Right lobe of liver (tissue), 4 donors: ENCODE results near the gene PPM1H.

Experiments
- POLR2A ChIP-seq: fragments of 450-650 bp; IDR thresholded peaks from one replicate; pipeline ENCODE4 v1.6.1; 2017; ENCODE audit warnings: antibody characterized with exemption, mild to moderate bottlenecking
- TF ChIP-seq, protein P1 (sequence below), 4 donors: fragments of 200-600 bp in 3 of 4; fragments of 450-650 bp in 1 of 4; IDR thresholded peaks; one replicate each; pipeline versions ENCODE4 v1.5.1 to v1.8.0; 2016 to 2022; ENCODE audit warnings: antibody characterized with exemption in 4 of 4, mild to moderate bottlenecking in 2 of 4
- donor health status: DM: no; HTN: no; CAD: no.
- donor health status: DM: no; HTN: no; CAD: no.
- donor health status: DM: no; HTN: yes; CAD: no.

GRCh38 chr12:62597253-62597652 lies 337.7 kb downstream of the PPM1H start:
- TF ChIP-seq, protein P1, sequence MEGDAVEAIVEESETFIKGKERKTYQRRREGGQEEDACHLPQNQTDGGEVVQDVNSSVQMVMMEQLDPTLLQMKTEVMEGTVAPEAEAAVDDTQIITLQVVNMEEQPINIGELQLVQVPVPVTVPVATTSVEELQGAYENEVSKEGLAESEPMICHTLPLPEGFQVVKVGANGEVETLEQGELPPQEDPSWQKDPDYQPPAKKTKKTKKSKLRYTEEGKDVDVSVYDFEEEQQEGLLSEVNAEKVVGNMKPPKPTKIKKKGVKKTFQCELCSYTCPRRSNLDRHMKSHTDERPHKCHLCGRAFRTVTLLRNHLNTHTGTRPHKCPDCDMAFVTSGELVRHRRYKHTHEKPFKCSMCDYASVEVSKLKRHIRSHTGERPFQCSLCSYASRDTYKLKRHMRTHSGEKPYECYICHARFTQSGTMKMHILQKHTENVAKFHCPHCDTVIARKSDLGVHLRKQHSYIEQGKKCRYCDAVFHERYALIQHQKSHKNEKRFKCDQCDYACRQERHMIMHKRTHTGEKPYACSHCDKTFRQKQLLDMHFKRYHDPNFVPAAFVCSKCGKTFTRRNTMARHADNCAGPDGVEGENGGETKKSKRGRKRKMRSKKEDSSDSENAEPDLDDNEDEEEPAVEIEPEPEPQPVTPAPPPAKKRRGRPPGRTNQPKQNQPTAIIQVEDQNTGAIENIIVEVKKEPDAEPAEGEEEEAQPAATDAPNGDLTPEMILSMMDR (IDR thresholded peaks at IDR 0.05) = no peak
- TF ChIP-seq POLR2A = no peak
